H1 (cell line): ENCODE measurements around the gene RMND5A.

ENCODE experiments used
- EP300 ChIP-seq, 2 experiments: IDR thresholded peaks; 1 replicate in 1 of 2; 2 replicates in 1 of 2; pipeline ENCODE4 v1.6.1; 2011 to 2012; ENCODE audit warnings: low read depth in 2 of 2, low read length in 2 of 2, mild to moderate bottlenecking in 2 of 2, borderline replicate concordance in 1 of 2, inconsistent platforms in 1 of 2, moderate library complexity in 1 of 2
- KDM5A ChIP-seq: fragments of 200-600 bp; IDR thresholded peaks from 2 replicates; pipeline ENCODE4 v1.7.1; 2012; ENCODE audit warnings: mild to moderate bottlenecking, low read length, inconsistent platforms, mixed read lengths
- POLR2A ChIP-seq, 2 experiments: IDR thresholded peaks; 1 replicate in 1 of 2; 2 replicates in 1 of 2; pipeline ENCODE4 v1.6.1; 2011; ENCODE audit warnings: low read depth in 2 of 2, low read length in 2 of 2, mild to moderate bottlenecking in 2 of 2; ENCODE audit errors: control extremely low read depth in 1 of 2
- POLR2AphosphoS5 ChIP-seq: IDR thresholded peaks from 2 replicates; pipeline ENCODE4 v1.6.1; 2011; ENCODE audit warnings: low read depth, low read length
- SP1 ChIP-seq: IDR thresholded peaks from 2 replicates; pipeline ENCODE4 v1.6.1; 2011; ENCODE audit warnings: low read depth, low read length
- TF ChIP-seq, protein P1 (sequence below), 3 experiments: IDR thresholded peaks; 1 replicate in 2 of 3; 2 replicates in 1 of 3; pipeline versions ENCODE4 v1.5.1 to v1.6.1; 2011; ENCODE audit warnings: low read length in 3 of 3, mild to moderate bottlenecking in 3 of 3, inconsistent platforms in 2 of 3, low read depth in 1 of 3, moderate library complexity in 1 of 3; ENCODE audit not compliant: insufficient read depth in 1 of 3; ENCODE audit errors: control extremely low read depth in 1 of 3

DNA sequence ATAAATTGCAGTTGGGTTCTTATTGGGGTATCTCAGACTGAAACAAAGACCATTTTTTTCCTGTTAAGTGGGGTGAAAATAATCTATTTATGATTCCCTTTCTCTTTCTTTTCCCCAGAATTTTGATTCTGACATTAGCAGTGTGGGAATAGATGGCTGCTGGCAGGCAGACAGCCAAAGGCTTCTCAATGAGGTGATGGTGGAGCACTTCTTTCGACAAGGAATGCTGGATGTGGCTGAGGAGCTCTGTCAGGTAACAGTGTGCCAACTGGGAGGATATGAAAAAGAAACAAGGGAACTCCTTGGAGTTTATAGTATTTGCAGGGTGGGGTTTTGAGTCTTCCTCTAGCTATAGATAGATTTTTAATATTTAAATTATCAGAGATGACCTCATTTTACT lies 31.7 kb downstream of the RMND5A start:
- no peak for TF ChIP-seq EP300 (IDR thresholded peaks at IDR 0.05; ENCODE audit: borderline replicate concordance in 1 of 2, low read depth in 2 of 2, low read length in 2 of 2)
- TF ChIP-seq POLR2AphosphoS5 = no peak
- TF ChIP-seq POLR2A (IDR thresholded peaks at IDR 0.05; ENCODE audit: control extremely low read depth in 1 of 2, low read depth in 2 of 2, low read length in 2 of 2) = no peak
- TF ChIP-seq, protein P1, sequence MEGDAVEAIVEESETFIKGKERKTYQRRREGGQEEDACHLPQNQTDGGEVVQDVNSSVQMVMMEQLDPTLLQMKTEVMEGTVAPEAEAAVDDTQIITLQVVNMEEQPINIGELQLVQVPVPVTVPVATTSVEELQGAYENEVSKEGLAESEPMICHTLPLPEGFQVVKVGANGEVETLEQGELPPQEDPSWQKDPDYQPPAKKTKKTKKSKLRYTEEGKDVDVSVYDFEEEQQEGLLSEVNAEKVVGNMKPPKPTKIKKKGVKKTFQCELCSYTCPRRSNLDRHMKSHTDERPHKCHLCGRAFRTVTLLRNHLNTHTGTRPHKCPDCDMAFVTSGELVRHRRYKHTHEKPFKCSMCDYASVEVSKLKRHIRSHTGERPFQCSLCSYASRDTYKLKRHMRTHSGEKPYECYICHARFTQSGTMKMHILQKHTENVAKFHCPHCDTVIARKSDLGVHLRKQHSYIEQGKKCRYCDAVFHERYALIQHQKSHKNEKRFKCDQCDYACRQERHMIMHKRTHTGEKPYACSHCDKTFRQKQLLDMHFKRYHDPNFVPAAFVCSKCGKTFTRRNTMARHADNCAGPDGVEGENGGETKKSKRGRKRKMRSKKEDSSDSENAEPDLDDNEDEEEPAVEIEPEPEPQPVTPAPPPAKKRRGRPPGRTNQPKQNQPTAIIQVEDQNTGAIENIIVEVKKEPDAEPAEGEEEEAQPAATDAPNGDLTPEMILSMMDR (IDR thresholded peaks at IDR 0.05; ENCODE audit: control extremely low read depth in 1 of 3, insufficient read depth in 1 of 3, low read depth in 1 of 3, low read length in 3 of 3) = no peak
- TF ChIP-seq SP1 = no peak
- no peak for TF ChIP-seq KDM5A
